ENCODE data around the gene LRRN1.
"Not testable (repeated sequence)": the region's sequence is repeated elsewhere in the genome, so short reads cannot be mapped to it uniquely, and the experiment has no call there.

The LRRN1 gene

DNA sequence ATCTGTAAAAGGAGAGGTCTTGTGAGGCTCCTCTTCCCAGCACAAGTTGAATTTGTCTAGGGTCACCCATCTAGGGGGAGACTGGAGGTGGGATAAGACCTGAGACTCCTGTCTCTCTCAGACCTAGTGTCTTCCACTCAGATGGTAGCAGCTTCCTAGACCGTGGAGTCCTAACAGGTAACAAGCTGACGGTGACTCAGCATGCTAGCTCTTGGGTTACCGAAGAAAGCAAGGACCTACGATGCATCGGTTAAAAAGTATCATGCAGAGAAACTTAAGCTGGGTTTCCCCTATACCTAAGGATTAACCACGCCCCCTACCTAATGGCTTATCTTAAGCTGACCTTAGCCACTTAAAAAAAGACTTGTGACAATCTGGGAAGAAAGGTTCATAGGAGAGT, 7.6 kb downstream of the LRRN1 start:
- in situ Hi-C loops (cut with HindIII; ENCODE audit: low sequenced_read_pairs), result no loop called here

DNA sequence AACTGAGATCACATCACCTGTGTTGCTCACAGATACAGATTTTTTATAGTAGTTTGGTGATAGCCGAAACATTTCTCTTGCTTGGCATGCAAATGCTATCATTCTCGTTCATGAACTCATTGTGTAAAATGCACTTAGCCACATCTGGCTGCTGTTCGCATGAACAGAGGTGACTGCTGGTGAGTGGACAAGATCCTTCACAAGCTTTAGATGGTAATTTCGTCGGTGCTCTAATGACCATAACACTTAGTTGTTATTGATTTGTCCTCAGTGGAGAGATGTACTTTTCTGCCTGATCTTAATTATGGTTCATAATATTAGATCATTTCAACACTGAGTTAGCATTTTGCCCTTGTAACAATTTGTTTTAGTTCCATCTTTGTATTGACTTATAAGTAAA, 13.8 kb downstream of the LRRN1 start:
- in situ Hi-C loops (cut with HindIII; ENCODE audit: low sequenced_read_pairs), result no loop called here

DNA sequence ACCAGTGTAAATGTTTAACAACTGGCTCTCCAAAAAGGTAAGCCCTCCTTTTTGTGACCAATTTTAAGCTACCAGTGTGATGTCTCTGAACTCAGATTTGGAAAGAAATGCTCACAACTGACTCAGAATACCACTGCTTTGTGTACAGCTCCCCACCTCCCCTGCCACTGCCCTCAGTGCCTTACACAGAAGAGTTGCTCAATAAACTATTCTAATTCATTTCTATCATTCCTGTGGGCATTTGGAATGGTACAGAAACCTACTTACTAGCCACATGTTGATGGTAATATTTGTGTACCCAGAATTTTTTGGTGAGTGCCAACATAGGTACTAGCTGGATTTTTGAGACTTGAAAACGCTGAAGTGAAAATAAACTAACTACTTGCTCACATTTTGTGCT, 16.0 kb downstream of the LRRN1 start:
- in situ Hi-C loops (cut with HindIII; ENCODE audit: low sequenced_read_pairs), result no loop called here

DNA sequence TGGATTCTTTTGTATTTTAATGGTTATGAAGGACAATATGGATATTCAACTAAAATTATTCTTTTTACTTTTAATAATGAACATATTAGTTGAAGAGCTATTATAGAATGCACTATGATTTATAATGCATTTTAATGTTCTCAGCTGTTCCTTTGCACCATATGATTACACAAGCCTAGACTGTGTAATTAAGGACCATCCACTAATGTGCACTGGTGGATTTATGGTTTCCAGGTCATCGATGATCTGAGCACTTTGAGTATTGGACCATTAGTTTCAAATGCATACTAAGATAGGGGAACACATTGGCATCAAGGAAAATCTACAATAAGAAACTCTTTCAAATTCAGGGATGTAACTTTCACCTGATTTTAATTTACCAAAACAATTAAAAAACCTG, 16.8 kb downstream of the LRRN1 start:
- in situ Hi-C loops (cut with HindIII; ENCODE audit: low sequenced_read_pairs), result no loop called here

DNA sequence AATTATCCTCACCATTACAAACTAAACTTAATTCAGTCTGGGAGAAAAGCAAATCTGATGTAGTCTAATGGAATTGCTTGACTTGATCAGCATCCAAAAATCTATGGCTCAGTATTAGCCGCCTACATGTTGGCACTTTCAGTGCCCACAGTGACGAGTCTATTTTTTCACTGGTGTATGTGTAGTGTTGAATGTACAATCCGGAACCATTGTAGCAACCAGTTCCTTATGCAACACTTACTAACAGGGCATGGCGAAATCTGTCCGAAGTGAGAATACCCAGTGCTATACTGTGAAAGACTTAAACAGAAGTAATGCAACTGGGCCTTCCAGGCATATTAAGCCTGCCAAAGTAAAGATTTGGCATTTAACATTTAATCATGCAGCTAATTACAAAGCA, 18.6 kb downstream of the LRRN1 start:
- in situ Hi-C loops (cut with HindIII; ENCODE audit: low sequenced_read_pairs), result no loop called here

DNA sequence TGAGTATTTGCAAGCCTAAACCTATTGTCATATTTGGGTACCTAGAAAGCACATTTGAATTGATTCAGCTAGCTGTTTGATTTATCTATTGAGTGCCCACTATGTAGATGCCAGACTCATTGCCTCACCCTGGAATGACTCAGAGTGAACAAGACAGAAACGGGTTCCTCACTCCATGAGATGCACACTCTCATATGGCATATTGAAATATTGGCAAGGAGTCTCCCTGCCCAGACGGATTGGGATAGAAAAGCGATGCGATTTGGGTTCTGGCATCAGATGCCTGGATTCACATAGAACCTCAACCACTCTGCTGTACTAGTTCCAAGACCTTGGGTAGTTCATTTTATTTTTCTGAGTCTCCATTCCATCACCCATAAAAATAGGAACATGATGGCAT, 22.5 kb downstream of the LRRN1 start:
- in situ Hi-C loops (cut with HindIII; ENCODE audit: low sequenced_read_pairs), result no loop called here

DNA sequence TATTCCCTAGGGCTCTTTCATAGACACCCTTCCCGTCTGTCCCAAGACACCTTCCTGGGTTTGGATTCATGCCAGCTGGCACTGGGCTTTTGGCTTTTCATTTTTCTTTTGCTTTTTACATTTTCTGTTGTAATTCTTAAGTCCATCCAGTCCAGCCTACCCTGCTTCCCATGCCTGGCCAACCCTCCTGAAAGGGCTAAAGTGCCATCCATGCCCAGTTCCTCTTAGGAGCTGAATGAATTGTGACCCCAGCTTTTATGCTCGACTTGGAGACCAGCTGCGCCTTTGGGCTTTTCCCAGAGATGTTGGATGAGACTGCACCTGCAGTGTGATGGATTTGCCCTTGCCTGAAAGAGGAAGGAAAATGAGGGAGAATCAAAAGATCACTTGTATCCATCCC, 25.8 kb downstream of the LRRN1 start:
- in situ Hi-C loops (cut with HindIII; ENCODE audit: low sequenced_read_pairs), result no loop called here

DNA sequence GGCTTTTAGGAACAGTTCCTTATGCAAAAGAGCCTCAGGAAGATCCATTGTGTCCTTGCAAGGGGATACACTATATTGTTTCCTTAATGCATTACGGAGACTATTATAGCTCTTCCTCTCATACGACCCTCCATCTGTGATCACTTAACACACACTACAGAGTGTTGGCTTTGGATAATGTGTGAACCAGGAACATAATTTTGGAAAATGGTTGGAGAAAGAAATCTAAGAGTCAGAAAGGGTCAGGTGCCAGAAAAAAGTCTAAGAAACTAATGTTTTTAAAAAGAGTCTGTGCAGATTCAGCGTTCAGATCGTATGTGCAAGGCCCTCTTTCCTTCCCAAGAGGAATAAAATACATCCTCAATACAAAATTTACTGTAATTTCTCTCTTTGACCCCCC, 27.3 kb downstream of the LRRN1 start:
- in situ Hi-C loops (cut with HindIII; ENCODE audit: low sequenced_read_pairs), result no loop called here

DNA sequence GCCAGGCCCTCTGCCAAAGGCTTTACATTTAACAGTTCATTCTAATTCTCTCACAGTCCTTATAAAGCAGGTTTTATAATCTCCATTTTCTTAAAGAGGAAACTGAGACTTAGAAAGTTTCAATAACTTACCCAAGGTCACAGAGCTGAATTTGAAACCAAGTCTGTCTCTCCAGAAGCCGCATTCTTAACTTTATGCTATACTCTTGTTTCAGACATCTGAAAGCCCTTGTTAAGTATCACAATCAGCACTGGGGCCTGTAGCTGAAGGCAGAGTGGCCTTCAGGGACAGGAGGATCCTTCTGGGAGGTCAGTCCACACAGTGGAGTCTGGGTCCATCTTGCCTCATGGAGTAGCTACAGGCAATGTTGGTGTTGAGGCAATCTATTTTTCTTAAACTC, 27.9 kb downstream of the LRRN1 start:
- in situ Hi-C loops (cut with HindIII; ENCODE audit: low sequenced_read_pairs), result no loop called here

DNA sequence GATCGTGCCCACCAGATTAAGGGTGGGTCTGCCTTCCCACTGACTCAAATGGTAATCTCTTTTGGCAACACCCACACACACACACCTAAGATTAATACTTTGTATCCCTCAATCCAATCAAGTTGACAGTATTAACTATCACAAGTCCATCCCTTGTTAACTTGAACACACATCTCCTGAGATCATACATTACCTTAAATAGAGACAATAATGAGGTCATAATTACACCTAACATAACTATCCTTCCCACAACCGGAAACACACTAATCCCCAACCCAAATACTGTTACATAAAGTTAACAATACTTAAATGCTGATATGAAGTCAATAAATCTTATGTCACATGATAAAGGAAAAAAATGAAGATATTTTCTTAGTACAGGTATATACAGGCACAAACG, 29.2 kb downstream of the LRRN1 start:
- in situ Hi-C loops (cut with HindIII; ENCODE audit: low sequenced_read_pairs), result not testable (repeated sequence)

DNA sequence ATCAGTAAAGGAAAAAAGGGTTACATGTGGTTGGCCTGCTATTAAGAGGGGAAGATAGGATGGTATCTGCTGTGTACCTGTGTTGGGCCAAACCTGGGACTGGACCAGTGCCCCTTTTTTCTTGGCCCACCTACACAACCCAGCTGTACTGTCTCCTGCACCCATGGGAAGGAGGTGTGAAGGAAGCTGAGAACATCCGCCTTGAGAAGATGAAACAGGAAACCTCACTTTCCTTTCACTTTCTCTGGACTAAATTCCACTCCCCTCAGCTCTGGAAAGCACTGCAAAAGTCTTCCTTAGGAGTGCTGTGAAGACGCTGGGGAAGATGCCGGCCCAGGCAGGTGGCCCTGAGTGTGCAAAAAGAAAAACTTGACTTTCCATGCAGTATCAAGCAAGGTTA, 37.6 kb downstream of the LRRN1 start:
- in situ Hi-C loops (cut with HindIII; ENCODE audit: low sequenced_read_pairs), result no loop called here

DNA sequence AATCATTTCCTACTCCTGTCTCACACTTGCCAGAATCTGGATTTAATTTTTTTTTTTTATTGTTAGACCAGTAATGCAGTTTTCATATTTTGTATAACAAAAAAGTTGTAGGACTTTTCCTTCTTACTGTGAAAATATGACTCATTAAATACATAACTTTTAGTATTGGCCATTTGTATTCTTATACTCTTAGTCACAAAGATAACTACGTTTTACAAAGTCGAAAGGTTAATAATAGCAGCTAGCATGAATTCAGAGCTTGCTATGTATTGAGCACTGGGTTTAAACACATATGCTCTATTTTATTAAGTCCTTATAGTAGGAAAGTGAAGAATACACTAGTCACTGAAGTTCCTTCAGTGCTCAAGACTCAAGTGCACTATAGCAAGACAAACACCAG, 43.1 kb downstream of the LRRN1 start:
- in situ Hi-C loops (cut with HindIII; ENCODE audit: low sequenced_read_pairs), result no loop called here

DNA sequence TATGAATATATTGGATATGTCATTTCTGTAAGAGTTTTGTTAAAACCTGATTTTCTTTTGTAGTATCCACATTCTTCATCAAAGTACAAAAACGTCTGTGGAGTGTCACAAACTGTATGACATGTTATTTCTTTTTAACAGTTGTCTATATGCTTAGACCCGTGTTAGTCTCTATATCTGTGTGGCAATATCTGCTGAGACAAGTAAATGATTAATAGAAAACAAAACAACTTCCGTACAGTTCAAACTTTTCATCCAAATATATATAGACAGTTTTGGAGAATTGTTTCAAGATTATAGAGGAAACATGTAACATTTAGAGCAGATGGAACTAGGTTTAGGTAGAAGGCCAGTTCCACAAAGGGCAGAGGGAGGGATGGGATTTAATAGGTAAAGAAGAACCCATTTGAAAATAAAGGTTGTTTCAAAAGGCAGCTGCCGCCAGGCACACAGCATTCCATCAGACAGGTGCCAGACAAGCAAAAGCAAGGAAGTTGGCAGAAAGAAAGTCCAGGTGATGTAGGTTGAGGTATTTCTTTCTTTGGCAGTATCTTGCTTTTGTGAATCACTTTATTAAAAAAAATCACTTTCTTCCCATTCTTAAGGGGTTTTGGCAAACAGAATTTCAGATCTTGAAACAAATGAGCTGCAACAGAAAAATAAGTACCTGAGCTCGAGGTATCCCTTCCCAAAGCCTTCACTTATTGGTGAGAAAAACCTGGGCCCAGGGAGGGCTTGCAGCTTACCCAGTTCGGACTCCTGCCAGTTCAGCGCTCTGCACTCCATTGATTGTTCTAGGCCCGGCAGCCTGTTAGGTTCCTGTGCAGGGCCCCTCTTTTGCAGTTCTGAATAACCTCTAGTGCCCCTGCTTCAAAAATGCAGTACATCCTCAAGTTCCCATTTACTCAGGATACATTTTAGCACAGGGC, 49.0 kb downstream of the LRRN1 start:
- in situ Hi-C loops (cut with HindIII; ENCODE audit: low sequenced_read_pairs), result no loop called here

DNA sequence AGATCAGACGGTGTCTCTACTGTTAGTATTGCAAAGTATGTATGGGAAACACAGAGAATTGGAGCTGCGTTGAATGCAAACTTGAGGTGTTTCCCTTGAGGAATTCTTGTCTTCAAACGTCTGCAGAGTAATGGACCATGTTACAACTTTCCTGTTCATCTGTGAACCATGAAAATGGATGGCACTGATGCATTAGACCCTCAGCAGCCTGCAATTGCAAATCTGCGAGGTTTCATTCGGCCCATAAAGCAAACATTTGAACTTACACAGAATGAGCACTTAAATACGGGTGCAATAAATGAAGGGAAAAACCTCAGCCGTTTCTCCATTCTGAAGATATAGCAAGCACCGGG, 49.7 kb downstream of the LRRN1 start:
- in situ Hi-C loops (cut with HindIII; ENCODE audit: low sequenced_read_pairs), result no loop called here

DNA sequence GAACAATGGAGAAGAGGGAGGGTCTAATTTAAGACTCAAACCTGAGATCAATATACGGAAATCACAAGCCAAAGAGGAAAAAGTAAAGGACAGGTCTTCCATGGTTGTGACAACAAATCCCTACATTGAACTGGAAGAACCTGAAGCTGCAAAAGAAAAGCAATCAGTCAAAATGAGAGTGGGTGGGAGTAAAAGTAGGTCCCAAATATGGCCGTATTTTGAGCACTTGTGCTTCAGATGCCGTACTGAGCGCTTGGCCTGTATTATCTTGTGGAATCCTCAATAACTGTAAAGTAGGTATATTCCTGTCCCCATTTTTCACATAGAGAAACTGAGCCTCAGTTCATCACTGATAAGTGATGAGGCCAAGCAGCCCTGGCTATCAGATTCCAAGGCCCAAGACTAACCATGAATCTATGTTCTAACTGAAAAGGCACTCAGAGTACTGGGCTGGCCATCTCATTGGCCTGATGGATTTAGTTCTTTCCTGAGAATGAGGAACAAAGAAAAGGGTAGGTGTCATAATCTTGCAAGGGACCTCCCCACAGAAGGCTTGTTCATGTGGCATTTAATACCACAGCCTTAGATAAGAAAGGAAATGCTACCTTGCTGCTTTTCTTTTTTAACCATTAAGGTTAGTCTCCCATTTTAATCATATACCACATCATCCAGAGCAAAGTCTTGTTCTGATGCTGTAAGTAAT, 52.5 kb downstream of the LRRN1 start:
- in situ Hi-C loops (cut with HindIII; ENCODE audit: low sequenced_read_pairs), result no loop called here

DNA sequence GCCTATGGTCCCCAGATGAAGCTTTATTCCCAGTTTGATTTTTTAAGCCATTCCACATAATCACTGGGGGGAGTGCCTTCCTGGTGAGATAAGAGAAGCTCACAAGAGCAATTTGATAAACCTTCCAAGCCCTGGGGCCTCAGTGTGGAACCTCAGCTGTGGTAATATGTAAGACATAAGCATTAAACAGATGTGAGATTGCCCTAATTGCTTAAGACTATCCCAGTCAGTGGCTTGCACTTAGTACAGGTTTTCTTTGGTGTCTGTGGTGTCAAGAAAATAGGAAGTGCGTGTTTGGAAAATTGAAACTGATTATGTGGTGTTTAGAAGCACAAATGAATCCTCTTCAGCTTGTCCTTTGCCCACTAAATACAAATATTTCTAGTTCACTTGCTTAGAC, 54.3 kb downstream of the LRRN1 start:
- in situ Hi-C loops (cut with HindIII; ENCODE audit: low sequenced_read_pairs), result no loop called here

DNA sequence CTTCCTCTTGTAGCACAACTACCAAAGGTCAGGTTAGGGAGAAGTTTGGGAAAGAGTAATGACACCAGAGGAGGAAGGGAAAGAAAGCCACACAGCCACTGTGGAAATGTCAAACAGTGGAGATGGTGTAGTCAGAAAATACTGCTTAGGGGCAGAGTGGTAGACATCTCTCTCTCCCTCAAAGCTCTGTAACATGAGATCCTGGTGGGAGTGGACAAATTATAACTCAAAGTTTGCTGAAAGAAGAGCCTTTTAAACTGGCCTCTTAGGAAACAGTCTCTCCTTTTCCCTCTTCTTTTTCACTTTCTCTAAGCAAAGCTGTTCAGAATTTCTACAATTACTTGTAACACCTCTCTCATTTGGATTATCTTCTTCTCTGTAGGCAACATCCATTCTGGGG, 55.8 kb downstream of the LRRN1 start:
- in situ Hi-C loops (cut with HindIII; ENCODE audit: low sequenced_read_pairs), result no loop called here

DNA sequence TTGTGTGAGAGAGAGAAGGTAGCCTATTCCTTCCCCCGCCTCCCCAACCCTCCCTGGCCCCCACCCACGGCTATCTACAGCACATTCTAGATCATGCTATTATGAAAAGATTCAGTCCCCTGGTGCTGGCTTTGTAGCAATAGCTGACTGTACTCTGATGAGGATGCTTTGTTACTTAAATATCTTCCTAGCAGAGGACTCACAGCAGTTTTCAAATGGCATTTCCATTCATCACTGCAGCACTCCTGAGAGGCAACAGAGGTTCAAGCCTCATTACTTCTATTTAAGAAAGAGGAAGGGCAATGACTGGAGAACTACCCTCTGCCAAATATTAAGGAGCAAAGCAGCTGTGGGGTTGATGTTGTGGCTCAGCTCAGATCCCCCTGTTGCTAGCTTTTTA, 61.0 kb downstream of the LRRN1 start:
- in situ Hi-C loops (cut with HindIII; ENCODE audit: low sequenced_read_pairs), result no loop called here

DNA sequence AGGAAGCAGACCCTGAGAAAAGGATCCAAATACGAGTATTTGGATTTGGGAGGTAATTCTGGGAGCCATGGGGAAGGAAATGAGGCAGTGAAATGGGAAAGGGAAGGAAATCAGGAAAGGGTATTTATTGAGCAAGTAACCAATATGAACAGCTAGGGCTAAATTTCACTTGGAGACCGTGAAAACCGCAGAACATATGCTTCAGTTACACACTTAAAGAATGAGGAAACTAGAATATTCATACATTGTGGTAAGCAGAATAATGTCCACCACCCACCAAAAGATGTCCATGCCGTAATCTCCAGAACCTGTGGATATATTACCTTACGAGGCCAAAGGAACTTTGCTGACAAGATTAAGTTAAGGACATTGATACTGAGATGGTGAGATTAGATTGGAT, 63.3 kb downstream of the LRRN1 start:
- in situ Hi-C loops (cut with HindIII; ENCODE audit: low sequenced_read_pairs), result no loop called here

DNA sequence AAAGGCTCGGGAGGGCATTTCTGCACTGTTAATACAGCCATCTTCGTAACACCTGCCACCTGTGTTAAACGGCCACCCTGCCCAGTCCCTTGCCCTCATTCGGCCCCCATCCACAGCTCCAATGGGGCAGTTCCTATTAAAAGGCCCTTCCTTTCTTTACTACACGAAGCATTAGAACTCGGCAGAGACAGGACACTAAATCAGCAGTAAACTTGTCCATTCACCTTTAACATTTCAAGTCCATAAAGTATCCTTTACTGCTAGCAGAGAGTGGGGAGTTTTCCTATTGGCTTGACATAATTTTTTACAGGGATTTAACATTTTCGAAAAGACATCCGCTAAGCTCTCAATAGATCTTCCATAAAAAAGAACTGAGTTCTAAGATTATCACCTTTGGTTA, 76.3 kb downstream of the LRRN1 start:
- in situ Hi-C loops (cut with HindIII; ENCODE audit: low sequenced_read_pairs), result no loop called here

DNA sequence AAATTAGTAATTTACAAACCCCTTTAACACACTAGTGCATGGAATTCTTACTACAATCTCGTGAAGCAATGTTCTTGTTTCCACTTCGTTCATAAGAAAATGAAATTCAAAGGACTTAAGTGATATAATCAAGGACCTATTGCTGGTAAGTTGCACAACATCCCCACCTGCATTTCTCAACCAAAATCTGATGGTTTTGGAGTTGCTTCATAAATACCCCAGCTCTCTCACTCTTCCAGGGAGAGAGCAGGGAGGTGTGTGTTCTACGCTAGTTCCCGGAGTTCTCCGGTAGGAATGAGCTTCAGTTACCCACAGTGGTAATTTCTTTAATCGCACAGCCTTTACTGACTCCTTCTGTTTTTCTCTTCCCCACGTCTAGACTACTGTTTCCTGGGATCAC, 81.8 kb downstream of the LRRN1 start:
- in situ Hi-C loops (cut with HindIII; ENCODE audit: low sequenced_read_pairs), result no loop called here

DNA sequence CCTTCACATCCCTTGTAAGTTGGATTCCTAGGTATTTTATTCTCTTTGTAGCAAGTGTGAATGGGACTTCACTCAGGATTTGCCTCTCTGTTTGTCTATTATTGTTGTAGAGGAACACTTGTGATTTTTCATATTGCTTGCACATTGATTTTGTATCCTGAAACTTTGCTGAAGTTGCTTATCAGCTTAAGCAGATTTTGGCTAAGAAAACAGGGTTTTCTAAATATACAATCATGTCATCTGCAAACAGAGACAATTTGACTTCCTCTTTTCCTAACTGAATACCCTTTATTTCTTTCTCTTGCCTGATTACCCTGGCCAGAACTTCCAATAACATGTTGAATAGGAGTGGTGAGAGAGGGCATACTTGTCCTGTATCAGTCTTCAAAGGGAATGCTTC, 88.1 kb downstream of the LRRN1 start:
- in situ Hi-C loops (cut with HindIII; ENCODE audit: low sequenced_read_pairs), result not testable (repeated sequence)

DNA sequence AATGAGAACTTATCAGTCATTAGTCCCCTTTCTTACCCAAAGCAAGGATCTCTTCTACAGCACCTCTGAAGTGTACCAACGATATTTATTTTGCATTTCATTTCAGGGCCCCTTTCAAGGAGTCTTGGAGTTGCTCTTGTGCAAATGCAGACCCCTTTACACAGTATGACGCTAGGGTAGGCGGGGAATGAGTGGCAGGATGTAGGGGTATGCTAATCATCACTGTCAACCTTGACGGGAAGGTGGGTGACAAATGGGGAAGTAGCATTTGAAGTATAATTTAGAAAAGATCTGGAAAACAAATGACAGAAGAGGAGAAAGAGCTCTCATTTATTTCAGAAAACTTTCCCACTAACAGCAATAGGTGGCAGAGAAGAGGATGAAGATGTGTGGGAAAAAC, 94.4 kb downstream of the LRRN1 start:
- in situ Hi-C loops (cut with HindIII; ENCODE audit: low sequenced_read_pairs), result no loop called here

All from DLD1 (cell line).